IPS-NIHi7 (cell line): ENCODE data around the gene KCNQ1.

Experiments used
- DNase-seq: peaks from one replicate; pipeline ENCODE4 v3.0.0; 2012; ENCODE audit warnings: mixed read lengths; ENCODE audit errors: extremely low spot score

KCNQ1 gene

DNA sequence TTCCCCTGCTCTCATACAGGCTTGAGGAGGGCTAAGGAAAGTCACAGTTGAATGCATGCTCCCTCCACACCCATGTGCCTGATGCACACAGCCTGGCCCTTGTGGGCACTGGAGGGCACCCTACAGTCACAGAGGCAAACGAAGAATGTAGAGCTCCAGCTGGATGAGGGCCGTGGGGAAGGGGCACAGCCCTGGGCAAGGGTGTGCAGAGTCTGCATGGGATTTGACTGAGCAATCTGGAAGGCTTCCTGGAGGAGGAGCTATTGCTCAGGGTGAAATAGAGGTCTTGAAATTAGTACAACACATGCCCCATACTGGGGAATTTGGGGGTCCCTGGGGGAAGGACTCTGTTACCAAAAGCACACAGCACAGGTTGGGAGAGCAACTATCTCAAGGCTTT lies 64.0 kb downstream of the KCNQ1 start:
- peak; percentile 4 for DNase-seq

DNA sequence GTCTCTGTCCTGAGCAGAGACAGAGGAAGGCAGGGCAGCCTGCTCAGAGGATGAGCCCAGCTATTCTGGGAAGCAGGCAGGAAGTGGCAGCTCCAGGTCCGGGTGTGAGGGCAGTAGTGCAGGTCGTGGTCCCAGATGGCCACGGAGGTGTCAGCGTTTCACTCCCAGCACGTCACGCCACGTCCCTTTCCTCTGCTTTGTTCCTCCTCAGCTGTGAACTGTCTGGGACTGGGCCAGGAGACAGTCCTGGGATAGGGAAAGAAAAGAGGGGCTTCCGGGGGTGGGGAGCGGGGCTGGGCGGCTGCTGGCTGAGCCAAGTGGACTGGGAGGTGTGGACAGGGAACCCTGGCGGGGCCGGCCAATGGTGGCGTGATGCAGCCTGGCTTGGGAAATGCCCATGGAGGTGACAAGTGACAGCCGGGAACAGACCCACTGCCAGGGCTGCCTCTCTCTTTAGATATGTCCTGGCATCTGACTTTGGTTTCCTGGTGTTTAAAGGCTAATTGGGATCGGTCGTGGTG lies 64.7 kb downstream of the KCNQ1 start:
- DNase-seq = peak; percentile 7

- DNase-seq = peak; percentile 7
These were observed 66.0 kb downstream of the KCNQ1 start for GRCh38 chr11:2510626-2511402.

DNA sequence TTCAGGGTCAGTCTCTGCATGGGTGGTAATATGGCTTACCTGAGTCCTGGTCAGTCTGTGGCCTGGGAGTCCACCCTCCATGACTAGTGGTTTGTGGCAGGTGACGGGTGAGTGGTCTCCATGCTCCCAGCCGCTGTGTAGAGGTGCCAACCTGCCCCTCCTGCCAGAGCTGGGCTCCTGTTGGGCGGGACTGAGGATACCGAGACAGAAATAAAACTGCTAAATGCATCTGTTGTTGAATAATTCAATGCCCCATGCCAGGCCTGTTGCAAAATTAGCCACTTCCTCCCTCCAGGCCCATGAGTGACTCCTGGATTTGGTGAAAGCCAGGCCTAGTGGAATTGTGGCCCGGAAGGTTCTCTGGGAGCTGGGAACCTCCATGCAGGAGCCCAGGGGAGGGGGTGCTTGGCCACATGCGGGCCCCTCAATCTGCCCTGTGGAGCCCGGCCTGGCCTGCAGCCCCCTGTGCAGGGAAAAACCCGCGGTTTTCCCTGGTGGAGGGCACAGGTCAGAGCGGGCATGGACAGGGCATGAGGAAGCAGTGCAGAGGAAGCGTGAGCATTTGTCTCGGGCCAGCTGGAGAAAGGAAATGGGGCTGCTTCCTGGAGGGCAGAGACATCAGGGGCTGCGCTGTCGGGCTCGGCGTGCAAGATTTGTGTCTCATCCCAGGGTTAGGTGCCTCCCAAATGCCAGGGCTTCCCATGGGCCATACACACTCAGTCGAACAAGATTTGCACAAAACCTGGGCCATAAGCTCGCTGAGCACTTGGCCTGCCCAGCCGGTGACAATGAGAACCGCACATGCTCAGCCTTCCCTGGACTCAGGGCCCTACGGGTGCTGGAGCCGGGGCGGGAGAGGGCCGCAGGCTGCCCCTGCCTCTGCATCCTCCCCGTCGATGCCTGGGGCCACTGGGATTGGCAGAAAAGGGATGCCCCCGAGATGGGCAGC lies 66.9 kb downstream of the KCNQ1 start:
- DNase-seq = peak; percentile 6

DNA sequence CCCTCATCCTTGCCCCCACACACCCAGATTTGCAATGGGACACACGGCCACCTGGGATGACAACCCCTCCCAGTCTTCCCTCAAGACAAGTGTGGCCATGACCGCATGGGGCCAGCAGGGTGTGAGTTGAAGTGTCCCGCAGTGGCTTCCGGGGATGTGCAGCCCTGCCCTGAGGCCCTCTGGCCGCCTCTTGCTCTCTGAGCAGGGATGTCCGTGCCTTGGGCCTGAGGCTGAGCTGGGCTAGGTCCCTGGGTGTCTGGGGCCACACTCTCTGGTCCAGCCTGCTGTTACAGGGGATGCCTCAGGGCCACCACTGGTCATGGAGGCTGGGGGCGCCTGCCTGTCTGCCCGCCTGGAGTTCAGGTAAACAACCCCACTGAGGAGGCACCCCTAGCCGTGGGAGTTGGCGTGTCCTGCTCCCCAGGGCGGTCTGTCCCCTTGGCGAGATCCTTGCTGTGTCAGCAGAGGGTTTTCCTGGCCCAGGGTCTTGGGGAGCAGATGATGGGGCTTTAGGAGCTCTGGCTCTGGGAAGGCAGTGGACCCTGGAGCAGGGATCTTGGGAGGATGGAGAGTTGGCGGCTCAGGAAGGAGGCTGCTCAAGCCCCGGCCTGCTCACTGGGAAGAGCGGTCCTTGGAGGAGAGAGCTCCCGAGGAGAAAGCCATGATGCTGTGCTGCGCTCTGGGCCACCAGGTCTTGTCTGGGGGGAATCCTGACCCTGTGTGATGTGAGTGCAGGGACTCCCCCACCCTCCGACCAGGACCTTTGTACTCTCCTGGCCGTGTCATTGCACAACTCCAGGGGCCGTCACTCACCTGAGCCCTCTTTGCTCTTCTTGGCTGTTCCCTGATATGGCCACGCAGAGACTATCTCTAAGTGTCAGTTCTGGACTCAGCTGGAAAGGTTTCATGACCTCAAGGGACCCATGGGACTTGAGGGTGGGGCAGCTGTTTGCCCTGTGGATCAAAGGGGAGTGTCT lies 67.9 kb downstream of the KCNQ1 start:
- peak; percentile 6 for DNase-seq

- no peak for DNase-seq
These were observed 68.6 kb downstream of the KCNQ1 start for GRCh38 chr11:2513441-2513840.

- no peak for DNase-seq
These were observed 70.8 kb downstream of the KCNQ1 start for GRCh38 chr11:2515401-2516275.

DNA sequence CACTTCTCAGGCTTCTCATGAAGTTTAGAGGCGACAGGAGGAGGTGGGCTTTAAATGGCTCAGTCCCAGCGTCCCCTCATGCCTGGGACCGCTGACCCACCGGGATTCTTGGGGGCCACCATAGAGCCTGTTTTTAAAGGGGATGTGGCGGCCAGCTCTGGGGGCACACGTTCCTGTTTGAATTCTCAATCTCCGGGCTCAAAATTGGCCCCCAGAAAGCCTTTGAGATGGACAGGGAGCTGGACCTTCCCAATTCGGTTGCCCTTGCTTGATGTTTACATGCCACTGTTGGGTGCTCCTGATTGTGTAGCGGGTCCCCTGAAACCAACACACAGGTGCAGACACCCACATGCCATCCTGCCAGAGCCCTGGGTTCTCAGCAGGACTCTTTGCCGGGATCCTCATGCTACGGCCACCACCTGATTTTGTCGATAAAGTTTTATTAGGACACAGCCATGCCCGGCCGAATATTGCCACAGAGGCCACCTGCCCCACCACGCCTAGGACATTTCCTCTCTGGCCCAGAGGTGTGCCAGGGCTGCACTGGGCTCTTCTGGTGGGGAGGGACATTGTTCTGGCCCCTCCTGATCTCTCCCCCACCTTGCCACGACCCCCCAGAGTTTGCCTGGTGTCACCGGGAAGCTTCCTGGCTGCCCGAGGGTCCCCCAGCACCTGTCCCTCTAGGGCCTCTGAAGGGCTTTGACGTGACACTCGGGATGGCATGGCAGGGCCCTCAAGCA lies 71.6 kb downstream of the KCNQ1 start:
- no peak for DNase-seq

GRCh38 chr11:2517016-2517385 lies 72.2 kb downstream of the KCNQ1 start:
- DNase-seq = no peak

DNA sequence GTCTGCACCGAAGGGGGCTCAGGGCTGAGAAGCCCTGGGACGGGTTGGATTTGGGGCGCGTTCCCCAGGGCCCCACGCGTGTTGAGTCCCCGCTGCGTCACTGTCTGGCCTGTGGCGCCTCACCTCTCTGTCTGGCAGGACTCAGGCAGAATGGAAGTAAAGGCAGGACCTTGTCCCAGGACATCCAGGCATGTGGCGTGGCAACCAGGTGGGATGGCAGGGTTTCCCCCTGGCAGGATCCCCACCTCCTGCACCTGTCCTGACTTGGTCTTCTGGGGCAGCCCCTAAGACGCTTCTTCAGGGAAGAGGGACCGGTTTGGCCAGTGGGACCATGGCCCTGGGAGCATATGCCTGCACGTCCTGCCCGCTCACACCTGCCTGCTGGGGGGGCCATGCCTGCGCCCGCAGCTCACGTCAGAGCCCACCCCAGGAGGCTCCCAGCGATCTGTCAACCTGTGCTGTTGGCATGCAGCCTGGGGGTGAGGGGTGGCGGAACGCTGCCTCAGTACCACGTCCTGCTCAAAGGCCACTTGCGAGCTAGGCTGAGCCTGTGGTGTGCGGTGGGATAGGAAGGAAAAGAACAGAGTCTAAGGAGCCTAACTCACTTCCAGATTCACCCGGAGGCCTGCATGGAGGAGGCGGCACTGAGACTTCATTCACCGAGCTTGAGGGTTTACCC lies 72.7 kb downstream of the KCNQ1 start:
- DNase-seq = no peak

- no peak for DNase-seq
These were observed 73.5 kb downstream of the KCNQ1 start for GRCh38 chr11:2518111-2518982.

GRCh38 chr11:2518983-2519340 lies 74.2 kb downstream of the KCNQ1 start:
- no peak for DNase-seq

DNA sequence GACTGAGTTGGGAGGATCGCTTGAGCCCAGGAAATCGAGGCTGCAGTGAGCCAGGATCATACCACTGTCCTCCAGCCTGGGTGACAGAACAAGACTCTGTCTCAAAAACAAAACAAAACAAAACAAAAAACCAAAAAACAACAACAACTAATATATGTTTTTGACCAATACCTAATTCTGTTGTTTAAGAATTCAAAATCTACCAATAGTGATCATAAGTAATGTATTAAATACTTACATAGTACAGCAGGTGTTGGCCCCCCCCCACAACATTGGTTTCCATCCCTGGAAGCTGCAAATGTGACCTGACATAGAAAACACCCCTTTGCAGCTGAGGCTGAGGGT lies 74.7 kb downstream of the KCNQ1 start:
- DNase-seq = no peak

DNA sequence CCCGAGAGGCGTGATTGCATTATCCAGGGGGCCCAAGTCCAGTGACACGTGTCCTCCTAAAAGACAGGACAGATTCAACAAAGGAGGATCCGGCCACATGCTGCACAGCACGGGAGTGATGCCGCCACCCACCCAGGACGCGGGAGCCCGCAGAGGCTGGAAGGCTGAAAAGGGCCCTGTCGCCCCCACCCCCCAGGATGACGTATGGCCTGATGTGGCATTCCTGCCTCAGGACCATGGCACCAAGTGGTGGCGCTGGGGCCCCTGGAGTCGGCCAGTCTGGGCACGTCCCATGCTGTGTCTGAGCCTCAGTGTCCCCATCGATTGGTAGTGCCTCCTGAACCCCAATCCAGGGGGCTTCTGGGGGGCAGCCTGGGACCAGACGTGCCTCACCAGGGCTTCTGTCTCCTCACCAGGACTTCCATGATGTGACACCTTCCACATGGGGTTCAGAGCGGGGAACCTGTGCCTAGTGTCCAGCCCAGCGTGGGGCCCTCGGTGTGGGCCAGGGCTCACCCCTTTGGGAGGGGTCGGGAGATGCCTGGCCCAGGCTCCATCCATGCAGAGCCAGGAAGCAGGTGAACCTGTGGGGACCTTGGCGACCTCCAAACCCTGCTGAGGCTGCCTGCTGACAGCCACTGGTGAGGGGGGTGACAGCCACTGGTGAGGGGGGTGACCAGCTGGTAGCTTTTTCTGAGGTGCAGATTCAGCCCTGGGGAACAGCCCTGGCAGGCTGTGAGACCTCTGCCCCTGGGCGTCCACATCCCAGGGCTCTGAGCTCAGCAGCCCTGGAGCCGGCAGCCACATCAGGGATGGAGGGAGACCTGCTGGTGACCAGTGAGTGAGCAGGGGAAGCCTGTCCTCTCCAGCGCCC lies 75.3 kb downstream of the KCNQ1 start:
- no peak for DNase-seq

GRCh38 chr11:2520736-2521035 lies 75.9 kb downstream of the KCNQ1 start:
- no peak for DNase-seq

GRCh38 chr11:2521081-2521732 lies 76.4 kb downstream of the KCNQ1 start:
- no peak for DNase-seq
